Neural cell (in vitro differentiated cells): ENCODE results near the gene SDC3. TPM values are rescaled to one million over a fixed set of nuclear protein-coding genes. Genes with fewer than 3 reads are reported as not detected.
"Not testable (repeated sequence)": the region's sequence is repeated elsewhere in the genome, so short reads cannot be mapped to it uniquely, and the experiment has no call there.

Experiments used
- H2AFZ ChIP-seq: fragments of 200-600, 300-800 bp; sonication (generic), shearing (Covaris generic); 2 replicates; pipeline ENCODE4 v1.6.0; 2014; ENCODE audit warnings: low read depth, mild to moderate bottlenecking, antibody characterized with exemption, low read length, moderate library complexity
- H3F3A ChIP-seq: fragments of 200-600 bp; shearing (Covaris generic); 2 replicates; pipeline ENCODE4 v1.6.1; 2016; ENCODE audit warnings: mild to moderate bottlenecking, moderate library complexity, mixed read lengths, antibody characterized with exemption, low read length; ENCODE audit not compliant: insufficient read depth, poor library complexity, severe bottlenecking
- H3K27ac ChIP-seq: fragments of 200-600, 300-800 bp; sonication (generic), shearing (Covaris generic); 2 replicates; pipeline ENCODE4 v1.5.1; 2014; ENCODE audit warnings: mild to moderate bottlenecking, low read length, moderate library complexity
- H3K27me3 ChIP-seq: fragments of 300-800, 200-600 bp; sonication (generic), shearing (Covaris generic); 2 replicates; pipeline ENCODE4 v1.6.0; 2014; ENCODE audit warnings: mild to moderate bottlenecking, low read depth, low read length, moderate library complexity; ENCODE audit not compliant: insufficient read depth
- H3K36me3 ChIP-seq: fragments of 300-800, 200-600 bp; sonication (generic), shearing (Covaris generic); 2 replicates; pipeline ENCODE4 v1.5.1; 2014; ENCODE audit warnings: mild to moderate bottlenecking, antibody characterized with exemption, low read length, moderate library complexity; ENCODE audit not compliant: insufficient read depth
- H3K4me2 ChIP-seq: fragments of 300-800, 200-600 bp; sonication (generic), shearing (Covaris generic); 2 replicates; pipeline ENCODE4 v1.6.0; 2014; ENCODE audit warnings: mild to moderate bottlenecking, low read length
- H3K4me3 ChIP-seq: fragments of 300-800, 200-600 bp; sonication (generic), shearing (Covaris generic); 2 replicates; pipeline ENCODE4 v1.5.1; 2014; ENCODE audit warnings: mild to moderate bottlenecking, low read length, moderate library complexity
- H3K79me2 ChIP-seq: fragments of 200-600 bp; shearing (Covaris generic); replicated peaks from 2 replicates; pipeline ENCODE4 v1.6.0; 2014; ENCODE audit warnings: mild to moderate bottlenecking, low read length, moderate library complexity; ENCODE audit not compliant: insufficient read depth
- H3K9ac ChIP-seq: fragments of 300-800, 200-600 bp; sonication (generic), shearing (Covaris generic); 2 replicates; pipeline ENCODE4 v1.6.1; 2016; ENCODE audit warnings: mild to moderate bottlenecking, low read length, mixed read lengths
- H3K9me2 ChIP-seq: fragments of 200-600 bp; shearing (Covaris generic); 2 replicates; pipeline ENCODE4 v1.6.1; 2016; ENCODE audit warnings: mild to moderate bottlenecking, low read length, mixed read lengths; ENCODE audit not compliant: insufficient read depth
- H3K9me3 ChIP-seq: fragments of 200-600, 300-800 bp; sonication (generic), shearing (Covaris generic); 2 replicates; pipeline ENCODE4 v1.6.1; 2016; ENCODE audit warnings: mild to moderate bottlenecking, mixed run types, low read length, moderate library complexity, mixed read lengths
- H4K20me1 ChIP-seq: fragments of 200-600 bp; shearing (Covaris generic); 2 replicates; pipeline ENCODE4 v1.6.1; 2016; ENCODE audit warnings: mild to moderate bottlenecking, mixed run types; ENCODE audit not compliant: insufficient read depth
- EP300 ChIP-seq: fragments of 450-650 bp; conservative IDR thresholded peaks from 2 replicates; pipeline ENCODE4 v1.6.1; 2014; ENCODE audit warnings: antibody characterized with exemption, mild to moderate bottlenecking, moderate library complexity; ENCODE audit not compliant: poor library complexity, severe bottlenecking
- EZH2 ChIP-seq: fragments of 200-600, 300-800 bp; shearing (Covaris generic), sonication (generic); IDR thresholded peaks from 2 replicates; pipeline ENCODE4 v1.6.1; 2014; ENCODE audit warnings: antibody characterized with exemption, low read length, borderline replicate concordance, mild to moderate bottlenecking; ENCODE audit not compliant: insufficient read depth, poor library complexity, severe bottlenecking
- MXI1 ChIP-seq: fragments of 450-650 bp; conservative IDR thresholded peaks from 2 replicates; pipeline ENCODE4 v1.6.1; 2014; ENCODE audit warnings: antibody characterized with exemption, mild to moderate bottlenecking; ENCODE audit not compliant: poor library complexity, severe bottlenecking
- POLR2AphosphoS5 ChIP-seq: IDR thresholded peaks from 2 replicates; pipeline ENCODE4 v1.6.1; 2012
- RAD21 ChIP-seq: fragments of 450-650 bp; conservative IDR thresholded peaks from 2 replicates; pipeline ENCODE4 v1.6.1; 2014; ENCODE audit warnings: antibody characterized with exemption, mild to moderate bottlenecking, moderate library complexity
- SMC3 ChIP-seq: fragments of 450-650 bp; conservative IDR thresholded peaks from 2 replicates; pipeline ENCODE4 v1.6.1; 2014; ENCODE audit warnings: antibody characterized with exemption, mild to moderate bottlenecking, moderate library complexity; ENCODE audit not compliant: poor library complexity
- TAF1 ChIP-seq: IDR thresholded peaks from 2 replicates; pipeline ENCODE4 v1.6.1; 2012; ENCODE audit warnings: low read depth
- polyA plus RNA-seq: library from polyadenylated mRNA; depleted of rRNA; stranded (reverse); fragments of >200 nt; gene quantifications from 2 replicates; pipeline ENCODE4 v1.2.3, GENCODE V29; 2014
- TF ChIP-seq, protein P1 (sequence below): fragments of 450-650 bp; IDR thresholded peaks from 2 replicates; pipeline ENCODE4 v1.5.1; 2014; ENCODE audit warnings: antibody characterized with exemption, mild to moderate bottlenecking, moderate library complexity; ENCODE audit not compliant: poor library complexity, severe bottlenecking
- TF ChIP-seq, protein P2 (sequence below): IDR thresholded peaks from 2 replicates; pipeline ENCODE4 v1.6.1; 2012; ENCODE audit warnings: borderline replicate concordance

Gene SDC3
- polyA plus RNA-seq, 1 donor from 2014 or later, result 55.2 TPM

DNA sequence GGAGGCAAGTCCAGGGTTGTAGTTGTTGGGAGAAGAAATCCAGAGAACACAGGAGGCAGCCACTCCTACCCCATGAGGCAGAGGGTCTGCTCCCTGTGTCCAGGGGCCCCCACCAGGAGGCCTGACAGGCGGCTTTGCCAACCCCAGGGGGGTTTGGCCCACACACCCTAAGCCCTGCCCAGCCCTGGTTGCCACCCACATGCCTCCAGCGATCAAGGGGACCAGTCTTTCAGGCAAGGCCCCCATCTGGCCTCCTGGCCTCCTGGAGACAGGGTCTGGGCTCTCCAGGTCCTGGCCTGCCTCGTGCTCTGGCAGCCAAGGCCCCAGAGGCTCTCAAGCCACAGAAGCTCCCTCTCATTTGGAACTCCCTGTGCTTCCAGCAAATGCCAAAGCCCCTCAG, 38.5 kb downstream of the SDC3 start:
- no peak overlapping the region for H3K4me2 ChIP-seq
- no peaks in the 10 kb centered on the region for H4K20me1 ChIP-seq
- H3K9ac ChIP-seq, result no peak overlapping the region
- no peak overlapping the region for H2AFZ ChIP-seq
- TF ChIP-seq, protein P1, sequence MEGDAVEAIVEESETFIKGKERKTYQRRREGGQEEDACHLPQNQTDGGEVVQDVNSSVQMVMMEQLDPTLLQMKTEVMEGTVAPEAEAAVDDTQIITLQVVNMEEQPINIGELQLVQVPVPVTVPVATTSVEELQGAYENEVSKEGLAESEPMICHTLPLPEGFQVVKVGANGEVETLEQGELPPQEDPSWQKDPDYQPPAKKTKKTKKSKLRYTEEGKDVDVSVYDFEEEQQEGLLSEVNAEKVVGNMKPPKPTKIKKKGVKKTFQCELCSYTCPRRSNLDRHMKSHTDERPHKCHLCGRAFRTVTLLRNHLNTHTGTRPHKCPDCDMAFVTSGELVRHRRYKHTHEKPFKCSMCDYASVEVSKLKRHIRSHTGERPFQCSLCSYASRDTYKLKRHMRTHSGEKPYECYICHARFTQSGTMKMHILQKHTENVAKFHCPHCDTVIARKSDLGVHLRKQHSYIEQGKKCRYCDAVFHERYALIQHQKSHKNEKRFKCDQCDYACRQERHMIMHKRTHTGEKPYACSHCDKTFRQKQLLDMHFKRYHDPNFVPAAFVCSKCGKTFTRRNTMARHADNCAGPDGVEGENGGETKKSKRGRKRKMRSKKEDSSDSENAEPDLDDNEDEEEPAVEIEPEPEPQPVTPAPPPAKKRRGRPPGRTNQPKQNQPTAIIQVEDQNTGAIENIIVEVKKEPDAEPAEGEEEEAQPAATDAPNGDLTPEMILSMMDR, result no peak
- TF ChIP-seq MXI1 (no peak), EZH2 (no peak), RAD21 (no peak), SMC3 (no peak), TAF1 (no peak), POLR2AphosphoS5 (no peak), EP300 (no peak)
- TF ChIP-seq, protein P2, sequence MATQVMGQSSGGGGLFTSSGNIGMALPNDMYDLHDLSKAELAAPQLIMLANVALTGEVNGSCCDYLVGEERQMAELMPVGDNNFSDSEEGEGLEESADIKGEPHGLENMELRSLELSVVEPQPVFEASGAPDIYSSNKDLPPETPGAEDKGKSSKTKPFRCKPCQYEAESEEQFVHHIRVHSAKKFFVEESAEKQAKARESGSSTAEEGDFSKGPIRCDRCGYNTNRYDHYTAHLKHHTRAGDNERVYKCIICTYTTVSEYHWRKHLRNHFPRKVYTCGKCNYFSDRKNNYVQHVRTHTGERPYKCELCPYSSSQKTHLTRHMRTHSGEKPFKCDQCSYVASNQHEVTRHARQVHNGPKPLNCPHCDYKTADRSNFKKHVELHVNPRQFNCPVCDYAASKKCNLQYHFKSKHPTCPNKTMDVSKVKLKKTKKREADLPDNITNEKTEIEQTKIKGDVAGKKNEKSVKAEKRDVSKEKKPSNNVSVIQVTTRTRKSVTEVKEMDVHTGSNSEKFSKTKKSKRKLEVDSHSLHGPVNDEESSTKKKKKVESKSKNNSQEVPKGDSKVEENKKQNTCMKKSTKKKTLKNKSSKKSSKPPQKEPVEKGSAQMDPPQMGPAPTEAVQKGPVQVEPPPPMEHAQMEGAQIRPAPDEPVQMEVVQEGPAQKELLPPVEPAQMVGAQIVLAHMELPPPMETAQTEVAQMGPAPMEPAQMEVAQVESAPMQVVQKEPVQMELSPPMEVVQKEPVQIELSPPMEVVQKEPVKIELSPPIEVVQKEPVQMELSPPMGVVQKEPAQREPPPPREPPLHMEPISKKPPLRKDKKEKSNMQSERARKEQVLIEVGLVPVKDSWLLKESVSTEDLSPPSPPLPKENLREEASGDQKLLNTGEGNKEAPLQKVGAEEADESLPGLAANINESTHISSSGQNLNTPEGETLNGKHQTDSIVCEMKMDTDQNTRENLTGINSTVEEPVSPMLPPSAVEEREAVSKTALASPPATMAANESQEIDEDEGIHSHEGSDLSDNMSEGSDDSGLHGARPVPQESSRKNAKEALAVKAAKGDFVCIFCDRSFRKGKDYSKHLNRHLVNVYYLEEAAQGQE, result no peak
- H3K79me2 ChIP-seq, result peaks cover 9% of the 10 kb centered on the region
- H3K9me3 ChIP-seq, result peaks cover 14% of the 10 kb centered on the region
- H3K27ac ChIP-seq, result no peak overlapping the region
- H3K36me3 ChIP-seq, result peaks cover 21% of the 10 kb centered on the region
- no peaks in the 10 kb centered on the region for H3K27me3 ChIP-seq
- no peaks in the 10 kb centered on the region for H3K9me2 ChIP-seq
- no peaks in the 10 kb centered on the region for H3F3A ChIP-seq
- no peak overlapping the region for H3K4me3 ChIP-seq

DNA sequence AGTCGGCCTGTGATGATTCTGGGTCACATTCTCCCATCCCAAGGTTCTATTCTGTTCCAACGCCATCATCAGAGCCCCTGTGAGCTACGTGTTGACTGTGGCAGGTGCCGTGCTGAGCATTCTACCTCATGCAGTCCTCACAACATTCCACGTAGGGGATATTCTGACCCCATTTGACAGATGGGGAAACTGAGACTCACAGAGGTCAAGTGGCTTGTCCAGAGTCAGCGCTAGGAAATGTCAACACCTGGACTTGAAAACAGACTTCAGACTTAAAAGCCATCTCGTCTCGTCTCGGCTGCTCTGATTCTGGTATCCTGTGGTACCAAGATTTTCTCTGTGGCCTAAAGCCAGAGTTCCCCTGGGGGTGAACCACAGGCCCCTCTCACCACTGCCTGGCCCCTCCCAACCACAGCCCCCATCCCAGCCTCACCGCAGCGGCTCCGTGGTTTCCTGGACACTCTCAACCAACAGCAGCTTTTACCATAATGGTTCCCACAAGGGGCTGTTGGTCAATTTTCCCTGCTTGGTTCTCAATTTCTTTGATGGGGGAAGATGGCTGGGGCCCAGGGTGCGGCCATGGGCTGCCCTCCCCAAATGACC, 39.6 kb downstream of the SDC3 start:
- no peaks in the 10 kb centered on the region for H3K79me2 ChIP-seq
- H2AFZ ChIP-seq, result no peak overlapping the region
- H4K20me1 ChIP-seq, result no peaks in the 10 kb centered on the region
- TF ChIP-seq RAD21 (no peak), POLR2AphosphoS5 (peak; percentile 4)
- H3K9me2 ChIP-seq, result no peaks in the 10 kb centered on the region
- no peak overlapping the region for H3K4me3 ChIP-seq
- H3K4me2 ChIP-seq, result no peak overlapping the region
- H3K9ac ChIP-seq, result no peak overlapping the region
- H3F3A ChIP-seq, result no peaks in the 10 kb centered on the region
- no peaks in the 10 kb centered on the region for H3K27me3 ChIP-seq
- no peak overlapping the region for H3K27ac ChIP-seq
- H3K9me3 ChIP-seq, result peaks cover 14% of the 10 kb centered on the region
- peaks cover 21% of the 10 kb centered on the region for H3K36me3 ChIP-seq

DNA sequence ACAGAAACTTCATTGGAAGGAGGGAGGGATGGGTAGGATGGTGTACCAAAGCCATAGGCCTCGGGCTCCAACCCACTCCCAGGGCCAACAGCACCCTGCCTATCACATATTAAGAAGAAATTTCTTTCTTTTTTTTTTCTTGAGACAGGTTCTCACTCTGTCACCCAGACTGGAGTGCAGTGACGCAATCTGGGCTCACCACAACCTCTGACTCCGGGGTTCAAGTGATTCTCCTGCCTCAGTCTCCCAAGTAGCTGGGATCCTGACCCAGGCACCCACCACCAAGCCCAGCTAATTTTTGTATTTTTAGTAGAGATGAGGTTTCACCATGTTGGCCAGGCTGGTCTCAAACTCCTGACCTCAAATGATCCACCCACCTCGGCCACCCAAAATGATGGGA, 40.5 kb downstream of the SDC3 start:
- H3K9me2 ChIP-seq, H3K9ac ChIP-seq, H3K27ac ChIP-seq, H3K27me3 ChIP-seq, H2AFZ ChIP-seq, H3K4me2 ChIP-seq, H3K4me3 ChIP-seq, H3K79me2 ChIP-seq, H4K20me1 ChIP-seq, H3K9me3 ChIP-seq, H3F3A ChIP-seq: not testable (repeated sequence)
- H3K36me3 ChIP-seq, result peaks cover 12% of the 10 kb centered on the region
